H1 (cell line): ENCODE data around the gene CNTNAP1. TPM values are rescaled to one million over a fixed set of nuclear protein-coding genes. Genes with fewer than 3 reads are reported as not detected.
A peak's percentile ranks its signal among the peaks of the same experiment; 100 is the strongest.

Experiments
- CTCF ChIA-PET: fragments of 300-600 bp; sonication (Branson Sonifier 250); formaldehyde crosslinking; loops from one replicate; lab custom pipeline; 2021; ENCODE audit not compliant: partially characterized antibody; lab: Charles Lee
- POLR2A ChIA-PET: fragments of 300-600 bp; sonication (Branson Sonifier 250); formaldehyde crosslinking; loops from one replicate; lab custom pipeline; 2021; ENCODE audit warnings: inconsistent platforms; ENCODE audit not compliant: partially characterized antibody; lab: Charles Lee
- DNase-seq, 2 experiments: peaks; one replicate each; pipeline versions ENCODE4 v3.0.0 to v3.0.0-alpha.2; 2010 to 2022; ENCODE audit warnings: low spot score in 2 of 2, low read depth in 1 of 2, mixed read lengths in 1 of 2
- FAIRE-seq: peaks from 2 replicates; lab custom pipeline; 2011; peaks lifted over from hg19 to GRCh38; lab: Jason Lieb, UNC
- H2AFZ ChIP-seq: 2 replicates; pipeline ENCODE4 v1.8.1; 2012; ENCODE audit warnings: low read length, inconsistent platforms
- H2AK5ac ChIP-seq: 2 replicates; pipeline ENCODE4 v1.6.1; 2013; ENCODE audit warnings: low read depth, low read length
- H2BK120ac ChIP-seq: replicated peaks from 2 replicates; pipeline ENCODE3; 2013; ENCODE audit warnings: low read depth, low read length, inconsistent platforms
- H2BK12ac ChIP-seq: 2 replicates; pipeline ENCODE4 v1.6.1; 2013; ENCODE audit warnings: low read depth, low read length
- H2BK15ac ChIP-seq: 2 replicates; pipeline ENCODE4 v1.6.1; 2013; ENCODE audit warnings: low read length
- H2BK20ac ChIP-seq: 2 replicates; pipeline ENCODE4 v1.6.1; 2013; ENCODE audit warnings: low read length
- H2BK5ac ChIP-seq: 2 replicates; pipeline ENCODE4 v1.6.1; 2013; ENCODE audit warnings: low read depth, low read length
- H3K14ac ChIP-seq: 2 replicates; pipeline ENCODE4 v1.6.1; 2013; ENCODE audit warnings: inconsistent platforms; ENCODE audit not compliant: insufficient read length
- H3K18ac ChIP-seq: 2 replicates; pipeline ENCODE4 v1.6.1; 2013; ENCODE audit warnings: low read length; ENCODE audit errors: extremely low read depth
- H3K23ac ChIP-seq: 2 replicates; pipeline ENCODE4 v1.6.1; 2013; ENCODE audit warnings: inconsistent platforms; ENCODE audit not compliant: insufficient read length
- H3K23me2 ChIP-seq: 2 replicates; pipeline ENCODE4 v1.6.1; 2013; ENCODE audit warnings: low read depth, low read length
- H3K27ac ChIP-seq: 2 replicates; pipeline ENCODE4 v1.6.1; 2011; ENCODE audit warnings: low read depth, low read length, inconsistent platforms
- H3K27me3 ChIP-seq, 4 experiments: replicated peaks in 1 of 4; 1 replicate in 1 of 4; 2 replicates in 3 of 4; pipeline versions ENCODE4 v1.6.1 to v1.8.1; 2011 to 2013; ENCODE audit warnings: low read length in 3 of 4, mild to moderate bottlenecking in 3 of 4, inconsistent platforms in 2 of 4, mixed read lengths in 2 of 4, moderate library complexity in 1 of 4; ENCODE audit not compliant: control insufficient read depth in 3 of 4, insufficient read depth in 3 of 4; ENCODE audit errors: extremely low read depth in 1 of 4
- H3K36me3 ChIP-seq, 4 experiments: 2 replicates each; pipeline versions ENCODE4 v1.6.1 to v1.8.1; 2011 to 2013; ENCODE audit warnings: mild to moderate bottlenecking in 4 of 4, low read length in 3 of 4, moderate library complexity in 2 of 4, control low read depth in 1 of 4, inconsistent platforms in 1 of 4; ENCODE audit not compliant: insufficient read depth in 4 of 4, control insufficient read depth in 2 of 4
- H3K4ac ChIP-seq: replicated peaks from 2 replicates; pipeline ENCODE3; 2013; ENCODE audit warnings: low read length, low read depth, mixed read lengths, inconsistent platforms; ENCODE audit not compliant: insufficient read length
- H3K4me1 ChIP-seq, 4 experiments: replicated peaks in 1 of 4; 1 replicate in 1 of 4; 2 replicates in 3 of 4; pipeline versions ENCODE4 v1.6.1 to v1.8.1; 2011 to 2013; ENCODE audit warnings: low read length in 3 of 4, inconsistent platforms in 2 of 4, mixed read lengths in 1 of 4; ENCODE audit not compliant: insufficient read depth in 4 of 4, control insufficient read depth in 3 of 4
- H3K4me2 ChIP-seq, 2 experiments: 2 replicates each; pipeline versions ENCODE4 v1.6.1 to v1.8.1; 2011 to 2013; ENCODE audit warnings: low read depth in 2 of 2, low read length in 2 of 2, control low read depth in 1 of 2, inconsistent platforms in 1 of 2, mild to moderate bottlenecking in 1 of 2; ENCODE audit not compliant: insufficient read depth in 1 of 2
- H3K4me3 ChIP-seq, 4 experiments: fragments of 200-600, 300-600 bp in 1 of 4; sonication (generic), shearing (Covaris generic), sonication (Bioruptor Twin) in 1 of 4; 2 replicates each; pipeline versions ENCODE4 v1.5.1 to v1.8.1; 2011 to 2016; ENCODE audit warnings: low read length in 4 of 4, low read depth in 3 of 4, control low read depth in 2 of 4, inconsistent platforms in 2 of 4, mild to moderate bottlenecking in 2 of 4, mixed read lengths in 1 of 4, moderate library complexity in 1 of 4; ENCODE audit not compliant: insufficient read depth in 2 of 4; ENCODE audit errors: extremely low read depth in 1 of 4
- H3K56ac ChIP-seq: replicated peaks from 2 replicates; pipeline ENCODE3; 2013; ENCODE audit warnings: low read depth, mild to moderate bottlenecking, mixed read lengths, low read length, inconsistent platforms; ENCODE audit not compliant: insufficient read length
- H3K79me1 ChIP-seq: 2 replicates; pipeline ENCODE4 v1.6.1; 2013; ENCODE audit warnings: low read depth, low read length, control low read depth
- H3K79me2 ChIP-seq, 2 experiments: 2 replicates each; pipeline versions ENCODE4 v1.6.1 to v1.8.1; 2012 to 2013; ENCODE audit warnings: low read length in 2 of 2, mild to moderate bottlenecking in 2 of 2, inconsistent platforms in 1 of 2; ENCODE audit not compliant: insufficient read depth in 2 of 2, control insufficient read depth in 1 of 2
- H3K9ac ChIP-seq, 4 experiments: replicated peaks in 1 of 4; 1 replicate in 1 of 4; 2 replicates in 3 of 4; pipeline versions ENCODE4 v1.6.1 to v1.8.1; 2011 to 2013; ENCODE audit warnings: low read depth in 3 of 4, low read length in 3 of 4, control low read depth in 2 of 4, mild to moderate bottlenecking in 2 of 4, moderate library complexity in 2 of 4, inconsistent platforms in 1 of 4; ENCODE audit errors: extremely low read depth in 1 of 4
- H3K9me3 ChIP-seq, 2 experiments: 2 replicates each; pipeline versions ENCODE4 v1.6.1 to v1.8.1; 2012 to 2013; ENCODE audit warnings: mild to moderate bottlenecking in 2 of 2, moderate library complexity in 2 of 2, control low read depth in 1 of 2, inconsistent platforms in 1 of 2, low read depth in 1 of 2, low read length in 1 of 2, mixed read lengths in 1 of 2; ENCODE audit not compliant: insufficient read depth in 2 of 2
- H4K20me1 ChIP-seq, 2 experiments: replicated peaks in 1 of 2; 2 replicates each; pipeline versions ENCODE3 to v1.8.1; 2011 to 2013; ENCODE audit warnings: inconsistent platforms in 2 of 2, low read length in 2 of 2, mild to moderate bottlenecking in 1 of 2; ENCODE audit not compliant: insufficient read depth in 2 of 2, control insufficient read depth in 1 of 2
- H4K5ac ChIP-seq: 2 replicates; pipeline ENCODE4 v1.6.1; 2013; ENCODE audit warnings: low read length, low read depth, mixed read lengths, inconsistent platforms; ENCODE audit not compliant: insufficient read length
- H4K8ac ChIP-seq: 2 replicates; pipeline ENCODE4 v1.8.0; 2013; ENCODE audit warnings: mild to moderate bottlenecking, moderate library complexity, low read length, inconsistent platforms; ENCODE audit not compliant: insufficient read depth; ENCODE audit errors: extremely low read depth
- H4K91ac ChIP-seq: replicated peaks from 2 replicates; pipeline ENCODE3; 2013; ENCODE audit warnings: low read length, mixed read lengths, inconsistent platforms; ENCODE audit not compliant: insufficient read length
- CBX5 ChIP-seq: fragments of 300-800, 300-1000 bp; sonication (generic); IDR thresholded peaks from 2 replicates; pipeline ENCODE4 v1.7.1; 2016; ENCODE audit warnings: antibody characterized with exemption, low read length, low read depth
- CREB1 ChIP-seq: IDR thresholded peaks from 2 replicates; pipeline ENCODE4 v1.6.1; 2012; ENCODE audit warnings: inconsistent platforms
- EP300 ChIP-seq, 2 experiments: IDR thresholded peaks; 1 replicate in 1 of 2; 2 replicates in 1 of 2; pipeline ENCODE4 v1.6.1; 2011 to 2012; ENCODE audit warnings: low read depth in 2 of 2, low read length in 2 of 2, mild to moderate bottlenecking in 2 of 2, borderline replicate concordance in 1 of 2, inconsistent platforms in 1 of 2, moderate library complexity in 1 of 2
- GABPA ChIP-seq: IDR thresholded peaks from 2 replicates; pipeline ENCODE4 v1.6.1; 2011; ENCODE audit warnings: mild to moderate bottlenecking, low read length, moderate library complexity, borderline replicate concordance; ENCODE audit not compliant: insufficient read depth
- JUN ChIP-seq: IDR thresholded peaks from 2 replicates; pipeline ENCODE4 v1.6.1; 2011; ENCODE audit warnings: low read depth, mild to moderate bottlenecking, improper control_type of control experiment, low read length
- NRF1 ChIP-seq: IDR thresholded peaks from 2 replicates; pipeline ENCODE4 v1.6.1; 2011; ENCODE audit warnings: mild to moderate bottlenecking, low read depth, low read length, improper control_type of control experiment
- POLR2AphosphoS5 ChIP-seq: IDR thresholded peaks from 2 replicates; pipeline ENCODE4 v1.6.1; 2011; ENCODE audit warnings: low read depth, low read length
- RNF2 ChIP-seq: fragments of 200-900, 300-1000 bp; sonication (generic); IDR thresholded peaks from 2 replicates; pipeline ENCODE4 v1.7.1; 2016; ENCODE audit warnings: borderline replicate concordance, low read depth, mild to moderate bottlenecking, antibody characterized with exemption, low read length; ENCODE audit not compliant: poor library complexity, severe bottlenecking; ENCODE audit errors: missing control alignments
- SAP30 ChIP-seq: fragments of 300-600 bp; sonication (generic); IDR thresholded peaks from 2 replicates; pipeline ENCODE4 v1.7.1; 2012; ENCODE audit warnings: low read length, moderate library complexity, mild to moderate bottlenecking, inconsistent platforms; ENCODE audit not compliant: insufficient read depth, insufficient replicate concordance
- SIN3A ChIP-seq, 2 experiments: IDR thresholded peaks in 1 of 2; conservative IDR thresholded peaks in 1 of 2; 2 replicates each; pipeline ENCODE4 v1.6.1; 2011 to 2012; ENCODE audit warnings: low read length in 2 of 2, improper control_type of control experiment in 1 of 2, low read depth in 1 of 2, mild to moderate bottlenecking in 1 of 2
- SUZ12 ChIP-seq: fragments of 200-600 bp; sonication (generic); IDR thresholded peaks from 2 replicates; pipeline ENCODE4 v1.6.1; 2012; ENCODE audit warnings: mild to moderate bottlenecking, inconsistent platforms, low read length, moderate library complexity, mixed read lengths
- TAF7 ChIP-seq: optimal IDR thresholded peaks from 2 replicates; pipeline ENCODE3; 2011; ENCODE audit warnings: low read depth, mild to moderate bottlenecking, inconsistent platforms, low read length, moderate library complexity, borderline replicate concordance
- TEAD4 ChIP-seq: IDR thresholded peaks from 2 replicates; pipeline ENCODE4 v1.6.1; 2012; ENCODE audit warnings: low read depth, low read length, inconsistent platforms, mixed read lengths
- WGBS, 2 experiments: shearing (Covaris generic) in 1 of 2; methylation state at CpG; one replicate each; pipeline versions ENCODE4 v1.1.6 to v1.1.7; 2013 to 2015; ENCODE audit warnings: low lambda C conversion rate in 2 of 2, mixed read lengths in 2 of 2, inconsistent platforms in 1 of 2, low coverage in 1 of 2, missing lambda C conversion rate in 1 of 2; ENCODE audit not compliant: insufficient replicate concordance in 2 of 2, insufficient coverage in 1 of 2, insufficient read length in 1 of 2; ENCODE audit errors: extremely low coverage in 1 of 2, missing lambda C conversion rate in 1 of 2; 5-methylcytosine and 5-hydroxymethylcytosine counted together
- polyA plus RNA-seq, 7 experiments: library from polyadenylated mRNA; depleted of rRNA in 3 of 7; stranded (reverse) in 5 of 7; unstranded in 2 of 7; fragments of >200 nt in 5 of 7; fragments of 200-250 nt in 2 of 7; gene quantifications; 1 replicate in 5 of 7; 2 replicates in 1 of 7; 4 replicates in 1 of 7; pipeline versions ENCODE4 v1.2.1 to v1.2.3, GENCODE V29; 2011 to 2013; ENCODE audit warnings: missing spikeins in 2 of 7, mixed read lengths in 2 of 7
- total RNA-seq: library from RNA; stranded (reverse); fragmentation: NEBNext Ultra II Directional; extraction: Animal tissue kit (Norgen Biotek cat#: 25700); gene quantifications from 2 replicates; pipeline ENCODE4 v1.2.1, GENCODE V29; 2021

The CNTNAP1 gene
- total and polyA plus RNA-seq, 2 of the 8 experiments (the other 6 are each of a cell fraction or from before 2014, with no cell fraction given): 4.7 to 10.0 TPM

- Histone ChIP-seq H3K23ac (no peak overlapping the region), H3K14ac (no peak overlapping the region), H4K20me1 (no peaks in the 10 kb centered on the region), H2AK5ac (no peak overlapping the region), H2BK120ac (no peak overlapping the region), H2BK5ac (no peak overlapping the region; the same call in 1 of the 2 replicates), H2BK15ac (peak overlapping the region; percentile 92; the same call in 1 of the 2 replicates), H3K4me3 (no peak overlapping the region), H3K4me1 (peaks cover 4 to 7% (median 6%) of the 10 kb centered on the region in 4 experiments; a peak in 6 of 7 replicates), H3K9ac (no peak overlapping the region), H3K18ac (no peak overlapping the region), H4K5ac (no peak overlapping the region), H3K27me3 (no peaks in the 10 kb centered on the region), H2AFZ (no peak overlapping the region), H3K79me2 (no peaks in the 10 kb centered on the region), H2BK20ac (peak overlapping the region; percentile 80; the same call in 1 of the 2 replicates), H3K79me1 (no peaks in the 10 kb centered on the region), H3K4me2 (no peak overlapping the region), H3K27ac (no peak overlapping the region), H3K36me3 (no peaks in the 10 kb centered on the region), H3K9me3 (no peaks in the 10 kb centered on the region), H3K23me2 (peaks cover 6% of the 10 kb centered on the region; the same call in 1 of the 2 replicates), H2BK12ac (no peak overlapping the region), H4K8ac (no peak overlapping the region), H4K91ac (no peak overlapping the region), H3K4ac (peak overlapping the region; percentile 63), H3K56ac (no peak overlapping the region)
- DNase-seq (no peak), FAIRE-seq (no peak)
- WGBS, 2 experiments: 94% methylated on average over 2 of the region's 2 CpGs; no CpG with 5 or more reads in 1 of the 2 experiments
- POLR2A ChIA-PET: interaction anchor here (0.8 kb wide), 1 partner anchor 47 kb away, joined by 3 read pairs; no protein-coding TSS in a partner anchor
- CTCF ChIA-PET: interaction anchor here (0.8 to 1.9 kb wide), 3 partner anchors 15 to 25 kb away, joined by 3 to 5 read pairs (median 3); no protein-coding TSS in a partner anchor
- TF ChIP-seq POLR2AphosphoS5 (no peak), JUN (no peak), SIN3A (conservative IDR thresholded peaks at IDR 0.05 in 1 of 2, IDR thresholded peaks at IDR 0.05 in 1 of 2; ENCODE audit: low read depth in 1 of 2, low read length in 2 of 2) (no peak), SAP30 (no peak), CREB1 (no peak), NRF1 (no peak), CBX5 (no peak), GABPA (no peak), SUZ12 (no peak), TEAD4 (no peak), TAF7 (no peak), RNF2 (no peak), EP300 (IDR thresholded peaks at IDR 0.05; ENCODE audit: borderline replicate concordance in 1 of 2, low read depth in 2 of 2, low read length in 2 of 2) (no peak)
Observed at GRCh38 chr17:42655528-42655927, 26.8 kb upstream of the CNTNAP1 start.
